Measurements from ENCODE around the gene SNX30.

SNX30 gene

DNA sequence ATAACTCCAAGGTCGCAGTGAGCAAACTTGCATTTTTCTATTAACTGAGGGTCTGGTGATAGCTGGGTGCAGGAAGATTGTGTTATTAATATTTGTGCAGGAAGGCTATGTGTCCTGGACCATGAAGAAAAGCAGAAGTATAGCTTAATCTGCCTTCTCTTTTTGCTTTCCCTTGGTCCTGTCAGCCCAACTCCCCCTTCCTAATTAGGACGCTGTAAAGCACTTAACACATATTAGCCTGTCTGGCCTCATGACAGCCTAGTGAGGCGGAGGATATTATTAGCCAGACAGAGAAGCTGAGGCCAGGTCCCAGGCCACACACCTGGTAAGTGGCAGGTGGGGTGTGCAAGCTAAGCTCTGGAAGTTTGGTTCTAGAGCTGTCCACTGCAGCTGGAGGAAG, 110.6 kb downstream of the SNX30 start:
- H3K27ac Mint-ChIP-seq: no peak overlapping the region
- H3K4me3 Mint-ChIP-seq: no peak overlapping the region
- no peaks in the 10 kb centered on the region for H3K9me3 Mint-ChIP-seq

DNA sequence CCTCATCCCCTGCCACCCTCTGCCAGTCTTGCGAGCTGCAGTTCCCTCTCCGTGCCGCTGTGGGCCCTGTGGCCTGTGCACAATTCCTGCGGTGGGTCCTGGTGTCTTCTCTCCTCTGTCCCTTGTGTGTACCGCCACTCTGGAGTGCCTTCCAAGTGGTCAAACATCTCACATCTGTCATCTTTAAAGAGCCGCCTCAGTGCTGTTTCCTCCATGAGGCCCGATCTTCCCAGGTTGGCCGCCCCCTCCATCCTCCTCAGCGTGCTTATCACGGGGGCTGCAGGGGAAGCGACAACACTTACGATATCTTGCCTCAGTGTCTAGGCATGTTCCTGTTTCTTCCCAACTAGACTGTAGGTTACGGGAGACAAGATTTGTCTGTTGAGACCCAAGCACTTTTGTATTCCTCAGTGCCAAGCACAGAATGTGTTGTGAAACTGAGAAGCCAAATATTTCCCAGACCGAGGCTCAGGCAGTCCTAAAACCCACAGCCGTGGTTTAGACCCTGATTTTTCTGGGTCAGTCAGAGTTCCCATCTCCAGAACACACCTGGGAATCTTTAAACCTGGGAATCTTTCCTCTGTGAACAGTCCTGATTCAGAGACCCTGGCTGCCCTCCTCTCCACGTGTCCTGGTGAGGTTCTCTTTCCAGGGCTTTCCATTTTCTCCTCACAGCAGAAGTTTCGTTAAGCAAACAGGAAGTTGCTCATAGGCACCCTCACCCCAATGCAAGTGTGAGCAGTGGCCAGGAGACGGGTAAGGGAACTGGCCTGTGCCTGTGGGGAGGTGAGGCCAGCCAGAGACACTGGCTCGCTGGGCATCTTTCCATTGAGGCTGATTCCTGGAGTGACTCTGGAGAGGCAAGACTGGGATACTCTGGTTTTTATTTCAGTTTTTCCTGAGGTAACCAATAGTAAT, 111.3 kb downstream of the SNX30 start:
- peaks cover 35% of the 10 kb centered on the region for H3K4me1 Mint-ChIP-seq (ENCODE audit: low read depth)
- H3K27ac Mint-ChIP-seq: no peak overlapping the region
- no peaks in the 10 kb centered on the region for H3K9me3 Mint-ChIP-seq
- H3K4me3 Mint-ChIP-seq: no peak overlapping the region
- no peaks in the 10 kb centered on the region for H3K36me3 Mint-ChIP-seq (ENCODE audit: low read depth)
- no peaks in the 10 kb centered on the region for H3K27me3 Mint-ChIP-seq

More for the DNA sequence above, 110.6 kb downstream of the SNX30 start:
- H3K27me3 Mint-ChIP-seq: no peaks in the 10 kb centered on the region
- no peaks in the 10 kb centered on the region for H3K36me3 Mint-ChIP-seq (ENCODE audit: low read depth)
- H3K4me1 Mint-ChIP-seq (ENCODE audit: low read depth): peaks cover 35% of the 10 kb centered on the region

DNA sequence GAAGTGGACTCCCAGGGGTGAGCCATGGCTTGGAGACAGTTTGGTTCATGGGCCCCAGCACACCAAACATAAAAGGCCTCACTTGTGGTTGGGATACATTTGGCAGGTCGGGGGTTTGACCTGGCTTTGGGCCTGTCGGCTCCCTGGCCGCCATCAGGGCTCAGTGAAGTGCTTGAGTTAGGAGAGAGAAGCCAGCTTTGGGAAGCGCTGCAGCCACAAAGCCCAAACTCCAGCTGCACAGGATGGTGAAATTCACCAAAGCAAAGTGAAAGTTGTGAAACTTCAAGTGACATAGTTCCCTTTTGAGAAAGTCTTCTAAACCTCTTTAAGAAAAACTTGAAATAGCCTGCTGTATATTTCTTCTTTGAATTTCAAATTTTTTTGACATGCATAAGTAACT, 112.7 kb downstream of the SNX30 start:
- Mint-ChIP-seq H3K27me3 (no peaks in the 10 kb centered on the region), H3K4me1 (ENCODE audit: low read depth) (peaks cover 39% of the 10 kb centered on the region), H3K36me3 (ENCODE audit: low read depth) (peaks cover 4% of the 10 kb centered on the region), H3K4me3 (no peak overlapping the region), H3K27ac (no peak overlapping the region), H3K9me3 (no peaks in the 10 kb centered on the region)

DNA sequence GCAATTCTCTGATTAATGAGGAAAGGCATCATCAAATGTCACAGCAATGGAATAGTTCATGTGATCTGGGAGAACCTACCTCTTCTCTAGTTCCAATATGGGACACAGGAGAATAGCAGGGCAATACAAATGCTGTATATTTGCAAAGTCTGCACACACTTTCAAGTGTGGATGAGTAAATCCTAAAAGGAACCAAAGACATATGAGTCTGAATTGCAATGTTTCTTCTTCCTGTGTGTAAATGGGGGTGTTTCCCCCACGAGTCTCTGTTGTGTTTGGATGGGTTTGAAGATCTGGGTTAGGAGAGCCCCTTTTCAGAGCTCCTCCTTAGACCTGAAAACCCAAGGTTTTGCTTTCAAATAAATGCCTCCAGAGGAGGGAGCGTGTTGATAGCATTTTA, 113.2 kb downstream of the SNX30 start:
- no peaks in the 10 kb centered on the region for H3K9me3 Mint-ChIP-seq
- H3K36me3 Mint-ChIP-seq (ENCODE audit: low read depth): peaks cover 4% of the 10 kb centered on the region
- H3K4me1 Mint-ChIP-seq (ENCODE audit: low read depth): peaks cover 35% of the 10 kb centered on the region
- H3K27ac Mint-ChIP-seq: no peak overlapping the region
- H3K27me3 Mint-ChIP-seq: no peaks in the 10 kb centered on the region
- no peak overlapping the region for H3K4me3 Mint-ChIP-seq

DNA sequence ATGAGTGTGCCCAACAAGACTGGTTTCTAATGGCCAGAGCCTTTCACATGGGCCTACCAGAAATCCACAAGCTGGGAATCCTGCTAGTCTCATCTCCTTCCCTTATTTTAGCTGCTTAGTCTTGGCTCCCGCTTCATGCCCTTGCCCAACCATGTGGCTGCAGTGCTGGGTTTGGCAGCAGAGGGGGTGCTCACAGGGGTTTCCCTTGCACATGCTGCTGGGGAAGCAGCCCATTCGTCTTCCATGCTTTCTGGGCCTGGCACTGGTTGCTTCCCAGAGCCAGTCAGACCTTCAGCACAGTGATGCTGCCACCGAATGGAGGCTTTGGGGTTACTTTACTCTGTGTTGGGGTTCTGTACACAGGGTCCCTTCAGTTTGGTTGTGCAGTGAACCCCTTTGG, 113.8 kb downstream of the SNX30 start:
- H3K27ac Mint-ChIP-seq: no peak overlapping the region
- peaks cover 7% of the 10 kb centered on the region for H3K36me3 Mint-ChIP-seq (ENCODE audit: low read depth)
- peaks cover 32% of the 10 kb centered on the region for H3K4me1 Mint-ChIP-seq (ENCODE audit: low read depth)
- no peak overlapping the region for H3K4me3 Mint-ChIP-seq
- no peaks in the 10 kb centered on the region for H3K9me3 Mint-ChIP-seq
- H3K27me3 Mint-ChIP-seq: no peaks in the 10 kb centered on the region

DNA sequence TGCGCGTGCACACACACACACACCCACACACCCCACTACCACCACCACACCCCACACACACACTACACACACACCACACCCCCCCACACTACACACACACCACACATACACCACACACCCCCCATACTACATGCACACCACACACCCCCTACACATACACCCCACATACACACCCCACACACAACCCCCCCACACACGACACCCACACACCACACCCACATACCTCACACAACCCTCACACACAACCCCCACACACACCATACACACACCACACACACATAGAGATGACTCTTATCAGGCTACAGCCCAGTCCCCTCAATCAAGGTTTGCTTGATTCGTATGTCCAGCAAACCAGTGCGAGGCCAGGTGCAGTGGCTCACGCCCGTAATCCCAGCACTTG, 114.4 kb downstream of the SNX30 start:
- H3K9me3 Mint-ChIP-seq: no peaks in the 10 kb centered on the region
- peaks cover 13% of the 10 kb centered on the region for H3K36me3 Mint-ChIP-seq (ENCODE audit: low read depth)
- no peak overlapping the region for H3K27ac Mint-ChIP-seq
- peaks cover 32% of the 10 kb centered on the region for H3K4me1 Mint-ChIP-seq (ENCODE audit: low read depth)
- H3K4me3 Mint-ChIP-seq: no peak overlapping the region
- no peaks in the 10 kb centered on the region for H3K27me3 Mint-ChIP-seq

DNA sequence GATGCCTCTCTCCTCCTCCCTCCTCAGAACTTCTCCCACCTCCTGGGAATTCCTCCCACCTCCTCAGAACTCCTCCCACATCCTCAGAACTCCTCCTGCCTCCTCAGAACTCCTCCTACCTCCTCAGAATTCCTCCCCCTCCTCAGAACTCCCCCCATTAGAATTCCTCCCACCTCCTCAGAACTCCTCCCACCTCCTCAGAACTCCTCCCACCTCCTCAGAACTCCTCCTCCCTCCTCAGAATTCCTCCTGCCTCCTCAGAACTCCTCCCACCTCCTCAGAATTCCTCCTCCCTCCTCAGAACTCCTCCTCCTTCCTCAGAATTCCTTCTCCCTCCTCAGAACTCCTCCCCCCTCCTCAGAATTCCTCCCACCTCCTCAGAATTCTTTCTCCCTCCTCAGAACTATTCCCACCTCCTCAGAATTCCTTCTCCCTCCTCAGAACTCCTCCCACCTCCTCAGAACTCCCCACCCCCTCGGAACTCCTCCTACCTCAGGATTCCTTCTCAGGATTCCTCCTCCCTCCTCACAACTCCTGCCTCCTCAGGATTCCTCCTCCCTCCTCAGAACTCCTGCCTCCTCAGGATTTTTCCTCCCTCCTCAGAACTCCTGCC, 116.2 kb downstream of the SNX30 start:
- no peaks in the 10 kb centered on the region for H3K9me3 Mint-ChIP-seq
- peaks cover 23% of the 10 kb centered on the region for H3K4me1 Mint-ChIP-seq (ENCODE audit: low read depth)
- no peak overlapping the region for H3K27ac Mint-ChIP-seq
- no peaks in the 10 kb centered on the region for H3K27me3 Mint-ChIP-seq
- peaks cover 20% of the 10 kb centered on the region for H3K36me3 Mint-ChIP-seq (ENCODE audit: low read depth)
- no peak overlapping the region for H3K4me3 Mint-ChIP-seq

DNA sequence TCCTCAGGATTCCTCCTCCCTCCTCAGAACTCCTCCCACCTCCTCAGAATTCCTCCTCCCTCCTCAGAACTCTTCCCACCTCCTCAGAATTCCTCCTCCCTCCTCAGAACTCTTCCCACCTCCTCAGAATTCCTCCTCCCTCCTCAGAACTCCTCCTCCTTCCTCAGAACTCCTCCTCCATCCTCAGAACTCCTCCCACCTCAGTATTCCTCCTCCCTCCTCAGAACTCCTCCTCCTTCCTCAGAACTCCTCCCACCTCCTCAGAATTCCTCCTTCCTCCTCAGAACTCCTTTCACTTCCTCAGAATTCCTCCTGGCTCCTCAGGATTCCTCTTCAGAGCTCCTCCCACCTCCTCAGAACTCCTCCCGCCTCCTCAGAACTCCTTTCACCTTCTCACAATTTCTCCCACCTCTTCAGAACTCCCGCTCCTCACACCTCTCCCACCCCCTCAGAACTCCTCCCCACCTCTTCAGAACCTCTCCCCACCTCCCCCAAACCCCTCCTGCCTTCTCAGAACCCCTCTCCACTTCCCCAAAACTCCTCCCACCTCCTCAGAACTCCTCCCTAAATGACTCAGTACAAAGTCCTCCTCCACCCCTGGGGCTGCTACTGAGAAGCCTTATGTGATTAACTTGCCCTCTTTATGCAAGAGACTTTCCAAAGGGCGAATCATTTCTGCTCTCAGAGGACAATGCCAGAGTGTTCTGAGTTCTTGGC, 116.9 kb downstream of the SNX30 start:
- Mint-ChIP-seq H3K36me3 (ENCODE audit: low read depth) (peaks cover 20% of the 10 kb centered on the region), H3K4me3 (no peak overlapping the region), H3K27me3 (no peaks in the 10 kb centered on the region), H3K27ac (no peak overlapping the region), H3K9me3 (no peaks in the 10 kb centered on the region), H3K4me1 (ENCODE audit: low read depth) (peaks cover 18% of the 10 kb centered on the region)

DNA sequence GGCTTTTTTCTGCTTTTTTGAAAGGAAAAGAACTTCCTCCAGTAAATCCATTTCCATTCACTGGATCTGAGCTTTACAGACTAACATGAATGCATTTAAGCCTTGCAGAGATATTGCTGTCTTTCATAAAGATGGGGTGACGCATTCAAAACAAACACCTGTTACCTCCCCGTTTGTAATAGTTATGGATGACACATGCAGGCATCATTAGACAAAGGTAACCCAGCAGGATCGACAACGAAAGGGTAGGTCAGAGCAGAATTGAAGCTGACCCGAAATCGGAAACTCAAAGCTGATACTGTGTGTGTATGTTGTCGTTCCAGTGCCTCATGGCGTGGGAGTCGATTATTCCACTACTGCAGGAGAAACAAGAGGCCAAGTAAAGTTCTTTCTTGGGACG, 117.9 kb downstream of the SNX30 start:
- Mint-ChIP-seq H3K36me3 (ENCODE audit: low read depth) (peaks cover 20% of the 10 kb centered on the region), H3K4me3 (no peak overlapping the region), H3K27me3 (no peaks in the 10 kb centered on the region), H3K9me3 (no peaks in the 10 kb centered on the region), H3K27ac (no peak overlapping the region), H3K4me1 (ENCODE audit: low read depth) (peaks cover 10% of the 10 kb centered on the region)

DNA sequence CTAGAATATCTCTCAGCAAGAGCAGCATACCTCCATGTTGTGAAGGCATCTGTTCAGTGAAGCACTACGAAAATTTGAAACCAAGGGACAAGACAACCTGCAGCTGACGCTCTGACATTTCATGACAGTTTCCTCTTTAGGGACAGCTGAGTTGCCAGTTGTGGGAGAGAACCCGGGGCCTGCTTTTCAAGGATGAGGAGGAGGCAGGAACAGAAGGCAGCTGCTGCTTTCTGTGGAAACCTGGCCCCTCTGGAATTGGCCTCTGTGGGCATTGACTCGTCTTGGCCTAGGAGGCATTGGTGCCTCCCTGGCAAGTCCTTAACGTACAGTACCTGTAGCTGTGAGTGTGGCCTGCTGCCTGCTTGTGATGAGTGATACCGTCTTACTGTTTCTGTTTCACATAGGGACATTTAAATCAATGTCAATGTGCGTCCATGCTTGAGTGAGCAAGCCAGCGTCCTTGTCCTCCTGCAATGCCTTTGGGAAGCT, 118.5 kb downstream of the SNX30 start:
- H3K27ac Mint-ChIP-seq: no peak overlapping the region
- H3K36me3 Mint-ChIP-seq (ENCODE audit: low read depth): peaks cover 20% of the 10 kb centered on the region
- no peaks in the 10 kb centered on the region for H3K9me3 Mint-ChIP-seq
- H3K27me3 Mint-ChIP-seq: no peaks in the 10 kb centered on the region
- H3K4me3 Mint-ChIP-seq: no peak overlapping the region
- peaks cover 4% of the 10 kb centered on the region for H3K4me1 Mint-ChIP-seq (ENCODE audit: low read depth)

DNA sequence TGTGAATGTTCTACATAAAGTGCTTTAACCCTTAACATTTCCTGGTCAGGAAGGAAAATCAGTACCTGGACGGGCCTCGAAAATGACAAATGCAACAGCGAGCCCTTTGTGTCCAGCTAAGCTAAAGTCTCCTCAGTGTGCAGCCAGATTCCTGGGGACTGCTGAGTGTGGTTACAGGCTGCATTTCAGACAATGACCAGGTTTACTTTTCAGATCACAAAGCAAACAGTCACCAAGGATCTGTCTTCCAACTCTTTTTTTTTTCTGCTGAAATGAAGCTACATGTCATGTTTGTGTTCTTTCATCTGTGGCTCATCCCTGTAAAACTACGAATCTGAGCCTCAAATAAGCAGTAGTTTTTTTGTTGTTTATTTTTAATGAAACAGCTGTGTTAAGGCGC, 119.4 kb downstream of the SNX30 start:
- H3K9me3 Mint-ChIP-seq: no peaks in the 10 kb centered on the region
- peaks cover 23% of the 10 kb centered on the region for H3K36me3 Mint-ChIP-seq (ENCODE audit: low read depth)
- H3K4me1 Mint-ChIP-seq (ENCODE audit: low read depth): peaks cover 4% of the 10 kb centered on the region
- no peak overlapping the region for H3K27ac Mint-ChIP-seq
- H3K4me3 Mint-ChIP-seq: no peak overlapping the region
- no peaks in the 10 kb centered on the region for H3K27me3 Mint-ChIP-seq

DNA sequence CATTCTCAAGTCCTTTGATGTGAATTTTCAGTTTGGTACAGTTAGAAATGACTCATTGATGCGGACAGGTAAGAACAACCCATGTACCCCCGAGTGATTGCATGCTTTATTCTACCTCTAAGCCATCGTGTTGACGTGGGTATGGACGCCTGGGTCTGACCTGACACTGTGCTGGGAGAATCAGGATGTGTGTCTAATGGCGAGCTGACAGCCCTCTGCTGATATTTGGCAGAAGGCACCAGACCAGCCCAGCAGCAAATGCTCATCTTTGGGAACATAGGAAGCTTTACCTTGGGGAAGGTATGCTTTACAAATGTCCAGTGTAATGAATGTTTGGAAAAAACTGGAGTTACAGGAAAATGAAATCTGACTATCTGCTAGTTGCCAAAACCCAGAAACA, 120.0 kb downstream of the SNX30 start:
- Mint-ChIP-seq H3K27ac (no peak overlapping the region), H3K27me3 (no peaks in the 10 kb centered on the region), H3K4me3 (no peak overlapping the region), H3K9me3 (no peaks in the 10 kb centered on the region), H3K4me1 (ENCODE audit: low read depth) (peaks cover 4% of the 10 kb centered on the region), H3K36me3 (ENCODE audit: low read depth) (peaks cover 23% of the 10 kb centered on the region)

DNA sequence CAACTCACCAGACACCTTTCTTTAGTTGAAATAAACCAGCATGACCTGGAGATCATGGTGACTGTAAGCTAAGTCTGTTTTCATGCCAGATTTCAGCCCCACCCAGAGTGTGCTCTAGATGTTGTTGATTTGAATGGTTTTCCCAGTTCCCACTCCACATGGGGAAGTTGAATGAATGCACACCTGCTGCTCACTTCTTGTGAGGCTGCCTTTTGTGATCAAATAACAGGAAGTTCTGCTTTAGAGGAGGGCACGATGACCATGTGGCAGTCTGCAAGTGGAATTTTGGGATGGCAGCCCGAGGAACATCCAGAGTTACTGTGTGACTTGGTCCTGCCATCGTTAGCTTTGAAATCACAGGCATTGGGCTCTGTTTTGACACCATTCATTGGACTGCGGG, 121.5 kb downstream of the SNX30 start:
- H3K9me3 Mint-ChIP-seq: no peaks in the 10 kb centered on the region
- H3K27ac Mint-ChIP-seq: no peak overlapping the region
- H3K4me1 Mint-ChIP-seq (ENCODE audit: low read depth): peaks cover 4% of the 10 kb centered on the region
- no peaks in the 10 kb centered on the region for H3K27me3 Mint-ChIP-seq
- H3K4me3 Mint-ChIP-seq: no peak overlapping the region
- peaks cover 33% of the 10 kb centered on the region for H3K36me3 Mint-ChIP-seq (ENCODE audit: low read depth)

DNA sequence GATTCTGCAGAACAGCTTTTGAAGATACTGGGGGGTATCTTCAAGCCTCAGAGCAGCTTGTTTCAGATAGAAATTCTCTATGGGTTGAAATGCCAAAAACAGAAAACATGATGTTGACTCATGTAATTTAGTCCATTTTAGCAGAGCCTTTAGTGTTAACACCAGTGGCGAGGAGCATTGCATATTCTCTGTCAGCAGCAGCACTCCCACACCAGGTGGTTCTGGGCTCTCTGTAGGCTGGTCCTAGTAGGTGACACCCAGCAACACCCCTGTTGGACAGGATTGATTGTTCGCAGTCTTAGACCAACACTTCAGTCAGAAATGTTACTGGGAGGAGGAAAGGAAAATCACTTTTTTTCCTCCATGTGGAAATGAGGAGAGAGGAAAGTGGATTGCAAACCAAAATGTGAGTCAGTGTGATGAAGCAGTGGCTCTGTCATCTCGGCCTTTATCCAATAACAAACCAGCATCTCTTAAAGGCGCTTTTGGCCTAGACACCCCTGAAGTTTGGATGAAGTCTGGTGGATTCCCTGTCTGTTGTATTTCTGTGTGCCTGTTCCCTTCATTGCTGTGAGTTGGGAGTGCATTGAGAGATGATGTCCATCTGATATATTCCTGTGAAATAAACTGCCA, 123.3 kb downstream of the SNX30 start:
- Mint-ChIP-seq H3K36me3 (ENCODE audit: low read depth) (peaks cover 34% of the 10 kb centered on the region), H3K4me1 (ENCODE audit: low read depth) (no peaks in the 10 kb centered on the region)

DNA sequence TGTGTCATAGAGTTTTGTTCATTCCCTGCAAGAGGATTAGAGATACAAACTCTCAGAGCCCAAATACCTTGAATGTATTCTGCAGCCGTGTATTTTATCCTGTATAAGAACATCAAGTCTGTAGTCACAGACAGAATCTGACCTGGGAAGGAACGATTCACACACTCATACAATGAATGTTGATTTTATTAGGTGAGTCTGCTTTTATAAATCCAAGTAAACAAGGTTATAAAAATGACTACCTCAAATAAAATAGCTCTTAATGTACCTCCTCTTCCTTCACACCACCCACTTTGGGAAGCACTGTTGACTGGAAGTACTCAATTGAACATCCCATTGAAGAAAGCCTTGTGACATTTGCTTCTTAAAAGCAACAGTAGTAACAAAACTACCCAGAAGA, 128.2 kb downstream of the SNX30 start:
- Mint-ChIP-seq H3K9me3 (no peaks in the 10 kb centered on the region), H3K4me3 (no peak overlapping the region)

More for the DNA sequence above, 123.3 kb downstream of the SNX30 start:
- no peak overlapping the region for H3K27ac Mint-ChIP-seq
- no peak overlapping the region for H3K4me3 Mint-ChIP-seq
- no peaks in the 10 kb centered on the region for H3K27me3 Mint-ChIP-seq
- no peaks in the 10 kb centered on the region for H3K9me3 Mint-ChIP-seq

More for the DNA sequence above, 128.2 kb downstream of the SNX30 start:
- Mint-ChIP-seq H3K27me3 (no peaks in the 10 kb centered on the region), H3K4me1 (ENCODE audit: low read depth) (no peaks in the 10 kb centered on the region), H3K27ac (no peak overlapping the region), H3K36me3 (ENCODE audit: low read depth) (peaks cover 27% of the 10 kb centered on the region)
